K562 (cell line): ENCODE measurements around the gene SPACA9. TPM values are rescaled to one million over a fixed set of nuclear protein-coding genes. Genes with fewer than 3 reads are reported as not detected.

Experiments
- ATAC-seq: fragments of 200-7000 bp; cut with Tn5 transposase; 3 replicates; pipeline ENCODE4 v1.9.1; 2020; ENCODE audit warnings: moderate library complexity
- BruUV-seq: library from RNA; stranded (reverse); fragments of 400-500 nt; replicated peaks from 2 replicates; lab custom pipeline; 2021; lab: Mats Ljungman, UMichigan
- CTCF ChIA-PET: fragments of 300-600 bp; formaldehyde crosslinking; extraction: SDS; loops from one replicate; lab custom pipeline; 2021; ENCODE audit warnings: low intra/inter-chr PET ratio; lab: Yijun Ruan, JAX
- POLR2A ChIA-PET: fragments of 300-600, 350-650 bp; sonication (Branson Sonifier 250); formaldehyde crosslinking; extraction: SDS; loops from one replicate; lab custom pipeline; 2021; ENCODE audit warnings: antibody characterized with exemption, inconsistent platforms; lab: Yijun Ruan, JAX
- DNase-seq, 4 experiments: peaks; one replicate each; pipeline versions ENCODE4 v3.0.0 to v3.0.0-alpha.2; 2011 to 2018; ENCODE audit warnings: low spot score in 3 of 4, mixed read lengths in 3 of 4; ENCODE audit errors: extremely low read depth in 1 of 4
- FAIRE-seq: peaks from 2 replicates; lab custom pipeline; 2011; peaks lifted over from hg19 to GRCh38; lab: Jason Lieb, UNC
- H2AFZ ChIP-seq: 2 replicates; pipeline ENCODE4 v1.6.0; 2011; ENCODE audit warnings: low read depth, low read length, control low read depth, inconsistent platforms
- H3K27ac ChIP-seq: fragments of 200-600 bp; 3 replicates; pipeline ENCODE4 v1.8.0; 2011; ENCODE audit warnings: low read depth, mild to moderate bottlenecking, control low read depth, inconsistent platforms, low read length, moderate library complexity, mixed read lengths; ENCODE audit errors: extremely low read depth
- H3K27me3 ChIP-seq, 2 experiments: fragments of 300-600 bp in 1 of 2; 2 replicates in 1 of 2; 3 replicates in 1 of 2; pipeline versions ENCODE4 v1.6.0 to v1.8.0; 2011; ENCODE audit warnings: inconsistent platforms in 2 of 2, low read length in 2 of 2, mild to moderate bottlenecking in 1 of 2, mixed read lengths in 1 of 2, moderate library complexity in 1 of 2; ENCODE audit not compliant: control insufficient read depth in 2 of 2, insufficient read depth in 2 of 2
- H3K36me3 ChIP-seq: fragments of 300-600 bp; 3 replicates; pipeline ENCODE4 v1.8.0; 2011; ENCODE audit warnings: mild to moderate bottlenecking, low read length, inconsistent platforms; ENCODE audit not compliant: control insufficient read depth, insufficient read depth
- H3K4me1 ChIP-seq, 2 experiments: fragments of 200-600 bp in 1 of 2; replicated peaks in 1 of 2; 2 replicates in 1 of 2; 3 replicates in 1 of 2; pipeline versions ENCODE4 v1.5.1 to v1.8.0; 2011; ENCODE audit warnings: inconsistent platforms in 2 of 2, low read length in 2 of 2, mild to moderate bottlenecking in 1 of 2, mixed read lengths in 1 of 2, moderate library complexity in 1 of 2; ENCODE audit not compliant: control insufficient read depth in 2 of 2, insufficient read depth in 2 of 2
- H3K4me2 ChIP-seq: 2 replicates; pipeline ENCODE4 v1.6.1; 2011; ENCODE audit warnings: low read length, control low read depth, inconsistent platforms, mixed read lengths; ENCODE audit not compliant: insufficient read depth
- H3K4me3 ChIP-seq: fragments of 200-600 bp; sonication (generic), shearing (Covaris generic); 2 replicates; pipeline ENCODE4 v1.5.1; 2016; ENCODE audit warnings: control low read depth, inconsistent platforms
- H3K79me2 ChIP-seq: fragments of 200-600 bp; 3 replicates; pipeline ENCODE4 v1.8.0; 2011; ENCODE audit warnings: low read length, inconsistent platforms; ENCODE audit not compliant: control insufficient read depth, insufficient read depth
- H3K9ac ChIP-seq, 2 experiments: 2 replicates each; pipeline versions ENCODE4 v1.6.0 to v1.6.1; 2011; ENCODE audit warnings: low read depth in 2 of 2, low read length in 2 of 2, control low read depth in 1 of 2, inconsistent platforms in 1 of 2, mild to moderate bottlenecking in 1 of 2, mixed read lengths in 1 of 2; ENCODE audit not compliant: insufficient read depth in 1 of 2
- H3K9me1 ChIP-seq: one replicate; pipeline ENCODE4 v1.6.0; 2011; ENCODE audit warnings: inconsistent platforms, mild to moderate bottlenecking, low read length, moderate library complexity; ENCODE audit not compliant: control insufficient read depth, insufficient read depth
- H3K9me3 ChIP-seq: replicated peaks from 2 replicates; pipeline ENCODE4 v1.5.1; 2011; ENCODE audit warnings: low read depth, low read length, inconsistent platforms; ENCODE audit not compliant: control insufficient read depth, insufficient read depth
- H4K20me1 ChIP-seq: replicated peaks from 2 replicates; pipeline ENCODE4 v1.6.1; 2011; ENCODE audit warnings: low read length, inconsistent platforms, mixed read lengths; ENCODE audit not compliant: control insufficient read depth, insufficient read depth
- PML ChIP-seq: IDR thresholded peaks from 2 replicates; pipeline ENCODE4 v1.6.1; 2012; ENCODE audit warnings: low read length, inconsistent platforms
- WGBS: fragments of 100-300 bp; shearing (Covaris generic); methylation state at CpG from one replicate; pipeline ENCODE4 v1.1.6; 2016; ENCODE audit warnings: low coverage, mixed read lengths; ENCODE audit not compliant: insufficient coverage; ENCODE audit errors: missing lambda C conversion rate; 5-methylcytosine and 5-hydroxymethylcytosine counted together
- in situ Hi-C: fragments of 300-500 bp; cut with MboI; formaldehyde crosslinking; loops from 4 replicates; pipeline ENCODE4 v1.15.0; 2018; ENCODE audit warnings: inconsistent platforms, mixed read lengths
- intact Hi-C: fragments of 100-400 bp; cut with micrococcal nuclease; formaldehyde crosslinking; loops from 2 replicates; pipeline ENCODE4 v1.14.2; 2022
- polyA plus RNA-seq, 8 experiments: library from polyadenylated mRNA; depleted of rRNA in 4 of 8; stranded (reverse) in 5 of 8; unstranded in 3 of 8; fragments of >200 nt; fragmentation: Nextera tagmentation in 2 of 8; fragmentation: Illumina TruSeq in 1 of 8; extraction: Ambion mirVana in 2 of 8; extraction: Trizol in 1 of 8; gene quantifications; 2 replicates each; pipeline versions ENCODE4 v1.2.1 to v1.2.3, GENCODE V29; 2011 to 2014; ENCODE audit warnings: inconsistent platforms in 1 of 8, missing spikeins in 1 of 8
- total RNA-seq, 7 experiments: library from RNA; depleted of rRNA in 6 of 7; stranded (reverse); fragments of >200 nt in 6 of 7; fragmentation: Illumina TruSeq in 2 of 7; extraction: Trizol in 2 of 7; gene quantifications; 2 replicates each; pipeline versions ENCODE4 v1.2.1 to v1.2.3, GENCODE V29; 2011 to 2021; ENCODE audit warnings: low replicate concordance in 1 of 7
- TF ChIP-seq, protein P1 (sequence below), 3 experiments: IDR thresholded peaks in 2 of 3; conservative IDR thresholded peaks in 1 of 3; 2 replicates each; pipeline ENCODE4 v1.5.1; 2011 to 2012; ENCODE audit warnings: low read length in 3 of 3, mild to moderate bottlenecking in 3 of 3, control low read depth in 2 of 3, improper control_type of control experiment in 1 of 3, inconsistent platforms in 1 of 3, low read depth in 1 of 3, mixed read lengths in 1 of 3, moderate library complexity in 1 of 3; ENCODE audit not compliant: insufficient read depth in 2 of 3

Gene SPACA9
- total and polyA plus RNA-seq, 9 of the 15 experiments (the other 6 are each of a cell fraction or from before 2014, with no cell fraction given), result 0.06 to 0.51 (median 0.36) TPM

DNA sequence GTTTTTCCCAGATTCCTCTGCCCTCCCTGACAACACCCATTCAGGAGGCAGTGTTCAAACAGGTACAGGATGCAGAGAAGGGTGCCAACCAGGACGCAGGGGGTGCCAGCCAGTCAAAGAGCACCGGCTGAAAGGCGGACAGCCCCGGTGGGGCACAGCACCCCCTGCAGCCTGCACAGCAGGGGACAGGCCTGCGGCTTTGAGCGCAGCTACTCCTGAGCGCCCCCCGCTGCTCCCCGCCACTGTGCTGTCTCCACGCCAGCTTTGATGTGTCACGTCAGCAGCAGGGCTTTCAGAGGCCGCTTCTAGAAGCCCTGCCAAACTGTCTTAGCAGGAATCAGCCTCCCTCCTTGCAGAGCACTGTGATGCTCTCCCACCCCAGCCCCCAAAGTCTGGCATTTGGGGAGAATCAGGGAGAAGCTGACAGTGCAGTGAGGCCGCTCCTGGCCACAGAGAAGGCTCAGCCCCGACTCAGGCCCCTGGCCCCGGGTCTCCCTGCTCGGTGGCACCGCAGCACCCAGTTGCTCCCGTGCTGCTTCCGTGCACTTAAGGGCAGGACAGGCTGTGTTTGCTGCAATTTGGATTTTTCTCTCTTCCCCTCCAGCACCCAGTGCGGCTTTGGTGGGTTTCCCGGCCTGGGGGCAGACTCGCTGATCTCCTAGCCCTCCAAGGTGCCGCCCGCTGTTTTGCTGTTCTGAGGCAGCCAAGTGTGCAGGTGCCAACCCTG is 20.9 kb upstream of the SPACA9 start:
- no peak for FAIRE-seq

More for the DNA sequence above, 20.9 kb upstream of the SPACA9 start:
- H3K27me3 ChIP-seq, result peaks cover 49 to 77% of the 10 kb centered on the region in 2 experiments
- in situ Hi-C loops, result no loop called here
- BruUV-seq, result no TSS peak
- CTCF ChIA-PET, result no interaction called here
- no peaks in the 10 kb centered on the region for H3K9me3 ChIP-seq
- intact Hi-C loops, result no loop called here
- WGBS, result under 1% methylated on average over 23 of the region's 24 CpGs
- no peak overlapping the region for H3K4me3 ChIP-seq
- TF ChIP-seq PML, result no peak
- TF ChIP-seq, protein P1, sequence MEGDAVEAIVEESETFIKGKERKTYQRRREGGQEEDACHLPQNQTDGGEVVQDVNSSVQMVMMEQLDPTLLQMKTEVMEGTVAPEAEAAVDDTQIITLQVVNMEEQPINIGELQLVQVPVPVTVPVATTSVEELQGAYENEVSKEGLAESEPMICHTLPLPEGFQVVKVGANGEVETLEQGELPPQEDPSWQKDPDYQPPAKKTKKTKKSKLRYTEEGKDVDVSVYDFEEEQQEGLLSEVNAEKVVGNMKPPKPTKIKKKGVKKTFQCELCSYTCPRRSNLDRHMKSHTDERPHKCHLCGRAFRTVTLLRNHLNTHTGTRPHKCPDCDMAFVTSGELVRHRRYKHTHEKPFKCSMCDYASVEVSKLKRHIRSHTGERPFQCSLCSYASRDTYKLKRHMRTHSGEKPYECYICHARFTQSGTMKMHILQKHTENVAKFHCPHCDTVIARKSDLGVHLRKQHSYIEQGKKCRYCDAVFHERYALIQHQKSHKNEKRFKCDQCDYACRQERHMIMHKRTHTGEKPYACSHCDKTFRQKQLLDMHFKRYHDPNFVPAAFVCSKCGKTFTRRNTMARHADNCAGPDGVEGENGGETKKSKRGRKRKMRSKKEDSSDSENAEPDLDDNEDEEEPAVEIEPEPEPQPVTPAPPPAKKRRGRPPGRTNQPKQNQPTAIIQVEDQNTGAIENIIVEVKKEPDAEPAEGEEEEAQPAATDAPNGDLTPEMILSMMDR (IDR thresholded peaks at IDR 0.05 in 2 of 3, conservative IDR thresholded peaks at IDR 0.05 in 1 of 3; ENCODE audit: insufficient read depth in 2 of 3, low read depth in 1 of 3, low read length in 3 of 3), result peak; percentile 18 to 79 (median 23); a peak in 3 of 6 replicates
- H3K9me1 ChIP-seq, result no peaks in the 10 kb centered on the region
- H3K27ac ChIP-seq, result no peak overlapping the region
- POLR2A ChIA-PET, result interaction anchor here (0.7 to 1.0 kb wide), 3 partner anchors 9 to 188 kb away, joined by 3 to 5 read pairs (median 3); no protein-coding TSS in a partner anchor
- DNase-seq (peak; percentile 32 to 58 (median 37)), ATAC-seq (peak; percentile 71)
- no peaks in the 10 kb centered on the region for H3K79me2 ChIP-seq
- peaks cover 3% of the 10 kb centered on the region; the same call in 1 of the 2 replicates for H4K20me1 ChIP-seq
- H2AFZ ChIP-seq, result no peak overlapping the region
- no peak overlapping the region for H3K4me2 ChIP-seq
- no peak overlapping the region; a peak in 1 of 4 replicates for H3K9ac ChIP-seq
- H3K36me3 ChIP-seq, result no peaks in the 10 kb centered on the region
- peaks cover 0 to 8% of the 10 kb centered on the region in 2 experiments; a peak in 1 of 5 replicates for H3K4me1 ChIP-seq
